Liver (tissue), 9 donors: ENCODE results near the gene RAPGEF1. TPM values are rescaled to one million over a fixed set of nuclear protein-coding genes. Genes with fewer than 3 reads are reported as not detected.

Experiments
- DNase-seq: peaks from one replicate; pipeline ENCODE4 v3.0.0-alpha.2; 2017; ENCODE audit warnings: low spot score
- H3K27ac ChIP-seq, 2 donors: one replicate each; pipeline ENCODE4 v1.7.0; 2013; ENCODE audit warnings: inconsistent platforms in 2 of 2, low read length in 2 of 2, control low read depth in 1 of 2, low read depth in 1 of 2, mild to moderate bottlenecking in 1 of 2
- H3K27me3 ChIP-seq, 4 donors: one replicate each; pipeline versions ENCODE4 v1.6.1 to v1.7.0; 2013; ENCODE audit warnings: low read length in 3 of 4, inconsistent platforms in 1 of 4, mild to moderate bottlenecking in 1 of 4, moderate library complexity in 1 of 4; ENCODE audit not compliant: control insufficient read depth in 4 of 4, insufficient read depth in 4 of 4
- H3K36me3 ChIP-seq, 4 donors: one replicate each; pipeline versions ENCODE4 v1.6.1 to v1.7.0; 2013; ENCODE audit warnings: low read length in 3 of 4, mild to moderate bottlenecking in 3 of 4, low read depth in 1 of 4, moderate library complexity in 1 of 4; ENCODE audit not compliant: control insufficient read depth in 4 of 4, insufficient read depth in 3 of 4
- H3K4me1 ChIP-seq, 4 donors: one replicate each; pipeline versions ENCODE4 v1.6.1 to v1.7.0; 2013; ENCODE audit warnings: low read length in 3 of 4, mild to moderate bottlenecking in 3 of 4, moderate library complexity in 1 of 4; ENCODE audit not compliant: control insufficient read depth in 4 of 4, insufficient read depth in 4 of 4
- H3K4me3 ChIP-seq, 3 donors: one replicate each; pipeline versions ENCODE4 v1.6.1 to v1.7.0; 2013; ENCODE audit warnings: low read length in 3 of 3, control low read depth in 1 of 3, low read depth in 1 of 3, mild to moderate bottlenecking in 1 of 3
- H3K9ac ChIP-seq, 2 donors: one replicate each; pipeline ENCODE4 v1.7.0; 2013; ENCODE audit warnings: low read length in 2 of 2, mild to moderate bottlenecking in 2 of 2, moderate library complexity in 2 of 2, control low read depth in 1 of 2, low read depth in 1 of 2
- H3K9me3 ChIP-seq, 4 donors: one replicate each; pipeline versions ENCODE4 v1.6.1 to v1.7.0; 2013; ENCODE audit warnings: low read length in 3 of 4; ENCODE audit not compliant: control insufficient read depth in 4 of 4
- ATF3 ChIP-seq: IDR thresholded peaks from 2 replicates; pipeline ENCODE4 v1.6.1; 2016; ENCODE audit warnings: antibody characterized with exemption
- CTCF ChIP-seq: fragments of 150-350 bp; IDR thresholded peaks from 2 replicates; pipeline ENCODE4 v1.5.1; 2017; ENCODE audit warnings: improper control_type of control experiment, low read depth, low read length; ENCODE audit not compliant: missing input control
- EGR1 ChIP-seq, 2 donors: IDR thresholded peaks; 2 replicates each; pipeline ENCODE4 v1.6.1; 2016 to 2018; ENCODE audit warnings: antibody characterized with exemption in 2 of 2, low read depth in 2 of 2
- FOXA1 ChIP-seq: IDR thresholded peaks from 2 replicates; pipeline ENCODE4 v1.6.1; 2016; ENCODE audit warnings: antibody characterized with exemption
- FOXA2 ChIP-seq: IDR thresholded peaks from 2 replicates; pipeline ENCODE4 v1.6.1; 2016; ENCODE audit warnings: antibody characterized with exemption
- GABPA ChIP-seq, 2 donors: IDR thresholded peaks in 1 of 2; conservative IDR thresholded peaks in 1 of 2; 2 replicates each; pipeline ENCODE4 v1.6.1; 2016; ENCODE audit warnings: antibody characterized with exemption in 2 of 2, mild to moderate bottlenecking in 1 of 2, moderate library complexity in 1 of 2
- HNF4A ChIP-seq, 2 donors: conservative IDR thresholded peaks; 2 replicates each; pipeline ENCODE4 v1.6.1; 2016; ENCODE audit warnings: antibody characterized with exemption in 2 of 2, mild to moderate bottlenecking in 2 of 2
- HNF4G ChIP-seq: IDR thresholded peaks from 2 replicates; pipeline ENCODE4 v1.6.1; 2016; ENCODE audit warnings: antibody characterized with exemption
- JUND ChIP-seq, 2 donors: IDR thresholded peaks; 2 replicates each; pipeline ENCODE4 v1.6.1; 2016; ENCODE audit warnings: antibody characterized with exemption in 2 of 2
- MAX ChIP-seq: IDR thresholded peaks from 2 replicates; pipeline ENCODE4 v1.6.1; 2016; ENCODE audit warnings: antibody characterized with exemption
- NR2F2 ChIP-seq: IDR thresholded peaks from 2 replicates; pipeline ENCODE4 v1.6.1; 2016; ENCODE audit warnings: antibody characterized with exemption
- RAD21 ChIP-seq, 2 donors: IDR thresholded peaks; 2 replicates each; pipeline ENCODE4 v1.6.1; 2016; ENCODE audit warnings: antibody characterized with exemption in 2 of 2, mild to moderate bottlenecking in 2 of 2
- REST ChIP-seq: IDR thresholded peaks from 2 replicates; pipeline ENCODE4 v1.6.1; 2016; ENCODE audit warnings: antibody characterized with exemption, mild to moderate bottlenecking
- RXRA ChIP-seq, 2 donors: IDR thresholded peaks; 2 replicates each; pipeline ENCODE4 v1.6.1; 2017 to 2018; ENCODE audit warnings: antibody characterized with exemption in 2 of 2, mild to moderate bottlenecking in 1 of 2
- SP1 ChIP-seq: IDR thresholded peaks from 2 replicates; pipeline ENCODE4 v1.6.1; 2018; ENCODE audit warnings: antibody characterized with exemption, mild to moderate bottlenecking
- TAF1 ChIP-seq: conservative IDR thresholded peaks from 2 replicates; pipeline ENCODE4 v1.6.1; 2016; ENCODE audit warnings: antibody characterized with exemption, mild to moderate bottlenecking
- YY1 ChIP-seq: IDR thresholded peaks from 2 replicates; pipeline ENCODE4 v1.6.1; 2016; ENCODE audit warnings: antibody characterized with exemption, mild to moderate bottlenecking
- ZBTB33 ChIP-seq: IDR thresholded peaks from 2 replicates; pipeline ENCODE4 v1.6.1; 2016; ENCODE audit warnings: antibody characterized with exemption
- WGBS: extraction: QIAGEN DNeasy Blood & Tissue Kit; methylation state at CpG from one replicate; pipeline ENCODE4 v1.1.7; 2013; 5-methylcytosine and 5-hydroxymethylcytosine counted together
- polyA plus RNA-seq, 2 donors: library from polyadenylated mRNA; stranded (reverse) in 1 of 2; unstranded in 1 of 2; fragments of 200-250 nt in 1 of 2; fragments of >200 nt in 1 of 2; fragmentation: Nextera tagmentation in 1 of 2; extraction: Ambion mirVana in 1 of 2; gene quantifications; one replicate each; pipeline versions ENCODE4 v1.2.1 to v1.2.3, GENCODE V29; 2013 to 2015
- total RNA-seq, 2 donors: library from RNA; depleted of rRNA; stranded (reverse); fragments of >200 nt; gene quantifications; one replicate each; pipeline ENCODE4 v1.2.3, GENCODE V29; 2014
- donor health status: healthy.
- donor health status: healthy.
- donor health status: healthy.
- donor health status: healthy.
- donor health status: healthy.

The RAPGEF1 gene
- total and polyA plus RNA-seq, 4 donors: 5.6 to 19.7 (median 16.8) TPM

- Histone ChIP-seq H3K27me3 (no peaks in the 10 kb centered on the region), H3K27ac (peak overlapping the region; percentile 71 to 78), H3K9ac (peak overlapping the region in 1 of 2 donors; percentile 80), H3K36me3 (no peaks in the 10 kb centered on the region), H3K4me3 (no peak overlapping the region), H3K9me3 (no peaks in the 10 kb centered on the region), H3K4me1 (peaks cover 17 to 53% (median 49%) of the 10 kb centered on the region in 4 donors)
- whole genome bisulfite sequencing: 40% methylated on average over 13 of the region's 13 CpGs
- TF ChIP-seq JUND (IDR thresholded peaks at IDR 0.05) (peak; percentile 46 to 49), REST (no peak), GABPA (IDR thresholded peaks at IDR 0.05 in 1 of 2, conservative IDR thresholded peaks at IDR 0.05 in 1 of 2) (no peak), FOXA1 (peak; percentile 44), SP1 (peak; percentile 70), ATF3 (no peak), CTCF (no peak), MAX (no peak), FOXA2 (peak; percentile 77), RAD21 (IDR thresholded peaks at IDR 0.05) (peak; percentile 28 to 40), NR2F2 (peak; percentile 67), HNF4G (no peak), RXRA (IDR thresholded peaks at IDR 0.05) (peak; percentile 85 to 89), YY1 (peak; percentile 44), HNF4A (conservative IDR thresholded peaks at IDR 0.05) (peak; percentile 74 to 81), TAF1 (no peak), EGR1 (IDR thresholded peaks at IDR 0.05; ENCODE audit: low read depth in 2 of 2) (no peak), ZBTB33 (peak; percentile 26)
- no peak for DNase-seq
These were observed 31.5 kb downstream of the RAPGEF1 start for GRCh38 chr9:131708226-131709002.
